Measurements from ENCODE around the gene KDM3B.

The KDM3B gene

GRCh38 chr5:138464388-138465260 is 112.1 kb downstream of the KDM3B start:
- peak overlapping the region; percentile 58 for H3K4me3 ChIP-seq (ENCODE audit: control insufficient read depth, low read depth, low read length)
- DNase-seq (ENCODE audit: low read depth): peak; percentile 97
- no peak for TF ChIP-seq CTCF (IDR thresholded peaks at IDR 0.05; ENCODE audit: control insufficient read depth, insufficient read depth, low read depth, low read length, missing control alignments)

DNA sequence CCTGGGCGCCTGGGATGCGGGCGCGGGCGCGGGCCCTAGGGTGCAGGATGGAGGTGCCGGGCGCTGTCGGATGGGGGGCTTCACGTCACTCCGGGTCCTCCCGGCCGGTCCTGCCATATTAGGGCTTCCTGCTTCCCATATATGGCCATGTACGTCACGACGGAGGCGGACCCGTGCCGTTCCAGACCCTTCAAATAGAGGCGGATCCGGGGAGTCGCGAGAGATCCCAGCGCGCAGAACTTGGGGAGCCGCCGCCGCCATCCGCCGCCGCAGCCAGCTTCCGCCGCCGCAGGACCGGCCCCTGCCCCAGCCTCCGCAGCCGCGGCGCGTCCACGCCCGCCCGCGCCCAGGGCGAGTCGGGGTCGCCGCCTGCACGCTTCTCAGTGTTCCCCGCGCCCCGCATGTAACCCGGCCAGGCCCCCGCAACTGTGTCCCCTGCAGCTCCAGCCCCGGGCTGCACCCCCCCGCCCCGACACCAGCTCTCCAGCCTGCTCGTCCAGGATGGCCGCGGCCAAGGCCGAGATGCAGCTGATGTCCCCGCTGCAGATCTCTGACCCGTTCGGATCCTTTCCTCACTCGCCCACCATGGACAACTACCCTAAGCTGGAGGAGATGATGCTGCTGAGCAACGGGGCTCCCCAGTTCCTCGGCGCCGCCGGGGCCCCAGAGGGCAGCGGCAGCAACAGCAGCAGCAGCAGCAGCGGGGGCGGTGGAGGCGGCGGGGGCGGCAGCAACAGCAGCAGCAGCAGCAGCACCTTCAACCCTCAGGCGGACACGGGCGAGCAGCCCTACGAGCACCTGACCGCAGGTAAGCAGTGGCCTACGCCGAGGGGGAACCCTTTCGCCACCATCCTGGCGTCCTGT is 113.0 kb downstream of the KDM3B start, which contains the start of gene EGR1:
Gene EGR1, plus strand, starts transcription at position 219 of the 864 bp plus-strand sequence. Its CDS starts 283 bp downstream, at position 502.
- peak within 1 kb of the TSS; percentile 58 for H3K4me3 ChIP-seq (ENCODE audit: control insufficient read depth, low read depth, low read length)
- peak; percentile 13 for TF ChIP-seq CTCF (IDR thresholded peaks at IDR 0.05; ENCODE audit: control insufficient read depth, insufficient read depth, low read depth, low read length, missing control alignments)
- peak; percentile 84 for DNase-seq (ENCODE audit: low read depth)

- peak; percentile 18 for DNase-seq (ENCODE audit: low read depth)
- H3K4me3 ChIP-seq (ENCODE audit: control insufficient read depth, low read depth, low read length): peak overlapping the region; percentile 58
- no peak for TF ChIP-seq CTCF (IDR thresholded peaks at IDR 0.05; ENCODE audit: control insufficient read depth, insufficient read depth, low read depth, low read length, missing control alignments)
Measured at GRCh38 chr5:138466125-138466899, 113.8 kb downstream of the KDM3B start.

DNA sequence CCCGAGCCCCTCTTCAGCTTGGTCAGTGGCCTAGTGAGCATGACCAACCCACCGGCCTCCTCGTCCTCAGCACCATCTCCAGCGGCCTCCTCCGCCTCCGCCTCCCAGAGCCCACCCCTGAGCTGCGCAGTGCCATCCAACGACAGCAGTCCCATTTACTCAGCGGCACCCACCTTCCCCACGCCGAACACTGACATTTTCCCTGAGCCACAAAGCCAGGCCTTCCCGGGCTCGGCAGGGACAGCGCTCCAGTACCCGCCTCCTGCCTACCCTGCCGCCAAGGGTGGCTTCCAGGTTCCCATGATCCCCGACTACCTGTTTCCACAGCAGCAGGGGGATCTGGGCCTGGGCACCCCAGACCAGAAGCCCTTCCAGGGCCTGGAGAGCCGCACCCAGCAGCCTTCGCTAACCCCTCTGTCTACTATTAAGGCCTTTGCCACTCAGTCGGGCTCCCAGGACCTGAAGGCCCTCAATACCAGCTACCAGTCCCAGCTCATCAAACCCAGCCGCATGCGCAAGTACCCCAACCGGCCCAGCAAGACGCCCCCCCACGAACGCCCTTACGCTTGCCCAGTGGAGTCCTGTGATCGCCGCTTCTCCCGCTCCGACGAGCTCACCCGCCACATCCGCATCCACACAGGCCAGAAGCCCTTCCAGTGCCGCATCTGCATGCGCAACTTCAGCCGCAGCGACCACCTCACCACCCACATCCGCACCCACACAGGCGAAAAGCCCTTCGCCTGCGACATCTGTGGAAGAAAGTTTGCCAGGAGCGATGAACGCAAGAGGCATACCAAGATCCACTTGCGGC is 114.6 kb downstream of the KDM3B start:
- H3K4me3 ChIP-seq (ENCODE audit: control insufficient read depth, low read depth, low read length): peak overlapping the region; percentile 58
- no peak for TF ChIP-seq CTCF (IDR thresholded peaks at IDR 0.05; ENCODE audit: control insufficient read depth, insufficient read depth, low read depth, low read length, missing control alignments)
- DNase-seq (ENCODE audit: low read depth): peak; percentile 18

DNA sequence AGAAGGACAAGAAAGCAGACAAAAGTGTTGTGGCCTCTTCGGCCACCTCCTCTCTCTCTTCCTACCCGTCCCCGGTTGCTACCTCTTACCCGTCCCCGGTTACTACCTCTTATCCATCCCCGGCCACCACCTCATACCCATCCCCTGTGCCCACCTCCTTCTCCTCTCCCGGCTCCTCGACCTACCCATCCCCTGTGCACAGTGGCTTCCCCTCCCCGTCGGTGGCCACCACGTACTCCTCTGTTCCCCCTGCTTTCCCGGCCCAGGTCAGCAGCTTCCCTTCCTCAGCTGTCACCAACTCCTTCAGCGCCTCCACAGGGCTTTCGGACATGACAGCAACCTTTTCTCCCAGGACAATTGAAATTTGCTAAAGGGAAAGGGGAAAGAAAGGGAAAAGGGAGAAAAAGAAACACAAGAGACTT is 115.2 kb downstream of the KDM3B start:
- DNase-seq (ENCODE audit: low read depth): peak; percentile 14
- TF ChIP-seq CTCF (IDR thresholded peaks at IDR 0.05; ENCODE audit: control insufficient read depth, insufficient read depth, low read depth, low read length, missing control alignments): no peak
- H3K4me3 ChIP-seq (ENCODE audit: control insufficient read depth, low read depth, low read length): no peak overlapping the region; the same call in none of the 2 replicates
